ENCODE measurements around the gene UCK2. TPM values are rescaled to one million over a fixed set of nuclear protein-coding genes. Genes with fewer than 3 reads are reported as not detected.

Gene UCK2
- total and polyA plus RNA-seq, 2 of the 8 experiments (the other 6 are each of a cell fraction or from before 2014, with no cell fraction given) = 103 to 109 TPM

- no peak for TF ChIP-seq CHD7 (IDR thresholded peaks at IDR 0.05; ENCODE audit: insufficient replicate concordance, low read length)
These were observed 60.6 kb downstream of the UCK2 start (continued) for GRCh38 chr1:165887877-165888551.

Measured in H1 (cell line).